ENCODE results near the gene TNNT2.

TNNT2 gene

DNA sequence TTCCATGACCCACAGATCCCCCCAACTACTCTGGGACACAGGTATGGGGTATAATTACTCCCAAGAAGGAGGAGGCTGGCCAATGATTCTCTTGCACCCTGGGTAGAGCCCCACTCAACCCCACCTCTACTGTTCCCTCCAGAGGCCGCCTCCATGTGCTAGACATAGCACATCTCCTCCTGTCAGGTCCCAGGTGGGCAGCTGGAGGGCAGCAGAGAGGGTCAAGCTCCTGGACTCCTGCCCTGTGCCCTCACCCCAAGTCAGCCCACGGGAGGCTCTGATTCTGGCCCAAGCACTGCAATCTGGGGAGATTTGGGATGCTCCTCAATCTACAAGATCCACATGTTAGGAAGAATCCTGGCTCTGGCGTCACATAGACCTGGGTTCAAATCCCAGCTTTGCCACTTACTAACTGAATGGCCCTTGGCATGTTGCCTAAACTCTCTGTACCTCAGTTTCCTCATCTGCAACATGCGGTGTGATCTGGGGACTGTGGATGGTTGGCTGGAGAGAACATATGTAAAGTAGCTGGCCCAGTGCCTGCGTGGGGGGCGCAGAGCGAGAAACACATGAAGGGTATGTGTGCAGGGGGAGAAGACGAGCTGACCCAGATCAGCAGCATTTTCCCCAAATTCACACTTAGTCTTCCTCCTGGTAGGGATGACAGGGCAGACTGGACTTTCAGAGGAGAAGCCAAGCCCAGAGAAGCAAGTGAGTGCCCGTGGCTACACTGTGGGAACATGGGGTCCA is 23.2 kb downstream of the TNNT2 start:
- DNase-seq = no peak

DNA sequence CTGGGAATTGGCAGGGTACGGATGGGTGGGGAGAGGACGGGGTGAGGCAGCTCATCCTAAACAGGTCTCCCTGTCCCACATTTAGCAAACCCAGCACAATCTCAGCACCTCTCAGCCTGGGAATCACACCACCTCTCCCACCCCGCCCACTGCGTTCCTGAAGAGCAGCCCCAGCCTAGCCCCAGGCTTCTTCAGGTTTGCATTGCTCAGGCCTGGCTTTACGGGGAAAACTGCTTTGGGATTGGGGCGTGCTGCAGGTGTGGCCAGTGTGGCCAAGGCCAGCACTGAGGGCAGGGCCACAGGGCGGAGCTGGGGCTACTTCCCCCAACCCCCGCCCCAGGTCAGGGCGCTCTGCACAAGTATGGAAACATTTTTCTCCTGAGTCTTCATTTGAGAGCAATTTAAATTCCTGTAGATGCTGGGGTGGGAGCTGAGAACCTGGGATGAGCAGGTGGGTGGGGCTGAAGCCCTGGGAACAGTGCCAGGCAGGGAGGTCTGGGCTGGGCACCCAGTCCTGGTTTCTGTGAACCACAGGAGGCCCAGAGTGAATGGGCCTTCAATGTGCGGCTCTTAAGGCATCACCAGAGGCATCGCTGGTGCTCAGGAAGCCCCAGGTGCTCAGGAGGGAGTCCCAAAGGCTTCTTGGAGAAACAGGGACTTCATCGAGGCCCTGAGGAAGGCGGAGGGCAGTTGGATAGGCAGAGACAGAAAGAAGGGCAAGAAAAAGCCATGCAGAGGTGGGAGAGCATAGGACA is 24.1 kb downstream of the TNNT2 start:
- no peak for DNase-seq

DNA sequence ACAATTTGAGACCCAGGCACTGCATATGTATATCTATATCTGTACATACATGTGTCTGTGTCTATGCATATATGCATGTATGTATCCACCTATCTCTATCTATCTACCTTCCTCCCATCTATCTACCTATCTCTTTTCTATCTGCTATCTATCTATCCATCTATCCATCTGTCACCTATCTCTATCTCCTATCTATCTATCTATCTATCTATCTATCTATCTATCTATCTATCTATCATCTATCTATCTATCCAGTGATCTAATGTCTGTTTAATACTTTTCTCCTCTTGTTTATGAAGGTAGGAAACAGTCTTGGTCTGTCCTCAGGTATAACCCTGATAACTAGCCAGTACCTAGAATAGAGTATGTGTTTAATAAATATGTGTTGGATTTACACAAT is 25.9 kb downstream of the TNNT2 start:
- DNase-seq = no peak

DNA sequence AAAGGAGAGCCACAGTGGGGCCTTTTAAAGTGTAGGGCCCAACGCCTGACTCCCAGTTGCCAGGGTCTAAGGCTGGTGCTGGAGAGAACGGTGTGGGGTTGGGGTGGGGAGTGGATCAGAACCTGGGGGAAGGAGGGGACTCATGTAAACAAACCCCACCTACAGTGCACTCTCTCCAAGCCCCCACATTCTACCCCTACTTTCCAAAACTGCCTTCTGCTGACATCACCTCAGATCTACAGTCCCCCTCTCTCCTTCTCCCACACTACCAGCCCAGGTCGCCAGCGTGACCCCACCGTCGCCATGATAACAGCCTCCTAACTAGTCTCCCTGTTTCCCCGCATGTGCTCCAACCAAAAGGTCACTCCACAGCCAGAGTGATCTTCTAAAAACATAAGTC is 26.6 kb downstream of the TNNT2 start:
- DNase-seq = no peak

DNA sequence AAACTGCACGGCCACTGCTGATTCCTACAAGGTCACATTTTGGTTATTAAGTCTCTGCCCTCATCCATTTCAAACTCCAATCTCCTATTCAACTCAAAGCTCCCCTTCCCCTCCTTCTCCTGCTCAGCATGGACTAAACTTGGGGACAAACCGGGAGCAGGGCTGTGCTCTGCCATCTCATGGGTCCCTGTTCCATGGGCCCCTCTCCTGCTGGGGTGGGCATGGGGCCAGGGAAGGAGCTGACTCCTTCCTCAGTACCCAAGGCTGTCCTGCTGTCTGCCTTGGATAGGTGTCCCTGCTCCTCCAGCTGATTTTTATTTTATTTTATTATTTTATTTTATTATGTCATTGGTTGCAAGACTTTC is 27.1 kb downstream of the TNNT2 start:
- DNase-seq = no peak

DNA sequence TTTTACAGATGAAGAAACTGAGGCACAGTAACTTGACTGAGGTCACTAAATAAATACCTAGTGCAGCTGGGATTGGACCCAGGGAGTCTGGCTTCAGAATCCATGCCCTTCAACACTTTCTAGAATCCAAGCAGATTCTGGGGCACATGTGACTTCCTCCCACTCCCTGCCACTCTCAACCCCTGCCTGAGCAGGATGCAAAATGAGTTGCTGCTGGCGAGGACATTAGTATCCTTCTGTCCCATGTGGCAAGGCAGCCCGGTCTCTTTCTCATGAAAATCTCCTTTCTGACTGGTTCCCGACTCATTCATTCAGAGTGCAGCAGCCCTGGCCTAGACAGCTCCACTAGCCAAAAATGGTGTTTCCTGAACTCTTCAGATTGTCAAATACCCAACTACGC is 28.4 kb downstream of the TNNT2 start:
- DNase-seq = no peak

DNA sequence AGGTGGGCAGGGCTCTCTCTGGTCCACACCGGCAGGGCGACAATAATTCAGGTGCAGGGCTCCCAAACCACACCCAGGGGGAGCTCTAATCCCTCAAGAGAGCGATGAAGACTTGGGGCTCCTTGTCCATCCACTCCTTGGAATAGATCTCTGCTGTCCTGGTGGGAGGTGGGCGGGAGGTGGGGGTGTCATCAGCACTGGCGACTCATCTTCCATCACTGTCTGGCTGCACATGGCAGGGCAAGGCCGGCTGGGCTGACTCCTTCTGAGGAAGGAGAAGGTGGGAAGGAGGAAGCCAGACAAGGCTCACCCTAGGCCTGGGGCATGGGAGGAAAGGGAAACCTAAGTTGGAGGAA is 29.3 kb downstream of the TNNT2 start:
- no peak for DNase-seq

DNA sequence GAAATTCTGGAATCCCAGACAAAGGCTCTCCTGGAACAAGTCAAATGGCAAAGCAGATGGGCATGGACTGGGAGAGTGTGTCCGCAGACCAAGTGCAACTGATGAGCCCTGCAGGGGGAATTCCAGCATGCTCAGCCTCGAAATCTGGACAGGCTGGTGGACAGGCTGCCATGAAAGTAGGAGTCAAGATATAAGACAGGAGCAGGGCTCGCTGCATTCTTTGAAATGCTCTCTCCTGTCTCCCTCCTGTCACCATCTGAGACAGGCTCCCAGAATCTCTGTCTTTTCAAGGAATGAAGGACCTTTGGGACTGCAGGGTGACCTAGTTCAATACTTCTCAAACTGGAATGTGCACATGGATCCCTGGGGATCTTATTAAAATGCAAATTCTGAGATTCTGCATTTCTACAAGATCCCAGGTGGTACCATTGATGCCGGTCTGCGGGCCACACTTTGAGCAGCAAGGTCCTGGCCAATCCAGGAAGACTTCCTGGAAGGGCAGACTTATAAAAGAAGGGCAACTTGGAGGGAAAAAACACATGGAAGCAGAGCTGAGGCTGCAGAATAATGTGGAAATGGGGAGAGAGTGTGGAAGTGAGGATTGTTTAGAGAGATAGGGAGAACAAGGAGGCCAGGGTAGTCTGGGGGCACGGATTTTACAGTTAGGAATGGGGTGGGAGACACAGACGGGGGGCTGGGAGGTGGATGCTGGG is 29.8 kb downstream of the TNNT2 start:
- no peak for DNase-seq

DNA sequence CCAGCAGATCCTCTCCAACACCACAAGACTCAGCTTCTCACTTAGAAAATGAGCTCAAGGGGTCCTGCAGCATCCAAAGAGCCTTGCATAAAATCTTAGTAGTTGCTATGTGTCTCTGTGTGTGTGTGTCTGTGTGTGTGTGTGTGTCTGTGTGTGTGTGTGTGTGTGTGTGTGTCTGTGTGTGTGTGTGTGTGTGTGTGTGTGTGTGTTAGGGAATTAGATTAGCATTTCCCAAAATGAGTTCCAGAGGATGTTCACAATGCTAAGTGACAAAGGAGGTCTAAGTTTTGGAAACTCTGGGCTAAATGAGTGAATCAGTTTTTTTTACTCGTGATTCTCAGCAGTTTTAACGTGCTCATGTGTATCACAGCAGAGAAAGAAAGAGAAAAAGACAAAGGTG is 30.5 kb downstream of the TNNT2 start:
- DNase-seq = no peak

DNA sequence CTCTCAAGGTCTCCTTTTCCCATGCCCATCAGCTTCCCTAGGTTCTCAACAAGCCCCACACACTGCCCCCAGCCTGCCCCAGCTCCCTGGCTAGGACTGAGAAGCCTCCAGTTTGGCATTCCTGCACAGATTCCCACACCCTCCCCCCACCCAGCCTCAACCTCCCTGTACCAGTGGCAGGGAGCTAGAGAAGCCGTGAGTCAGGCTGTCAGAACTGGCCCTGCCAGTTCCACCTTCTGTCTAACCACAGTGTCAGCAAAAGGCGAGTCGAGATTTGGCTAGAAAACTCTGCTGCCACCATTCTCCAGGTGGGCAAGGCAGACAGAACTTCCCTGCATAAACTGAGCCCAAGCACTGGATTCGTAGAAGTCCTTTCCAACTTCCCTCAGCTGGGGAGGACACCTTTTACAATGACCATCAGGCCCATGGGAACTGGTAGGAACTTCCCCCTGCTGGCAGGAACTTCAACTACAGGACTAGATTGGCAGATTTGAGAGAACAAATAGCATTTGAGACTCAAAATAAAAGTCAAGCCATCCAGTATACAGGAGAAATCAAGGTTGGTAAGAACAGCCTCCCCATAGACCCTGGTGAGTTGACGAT is 31.0 kb downstream of the TNNT2 start:
- DNase-seq = no peak

DNA sequence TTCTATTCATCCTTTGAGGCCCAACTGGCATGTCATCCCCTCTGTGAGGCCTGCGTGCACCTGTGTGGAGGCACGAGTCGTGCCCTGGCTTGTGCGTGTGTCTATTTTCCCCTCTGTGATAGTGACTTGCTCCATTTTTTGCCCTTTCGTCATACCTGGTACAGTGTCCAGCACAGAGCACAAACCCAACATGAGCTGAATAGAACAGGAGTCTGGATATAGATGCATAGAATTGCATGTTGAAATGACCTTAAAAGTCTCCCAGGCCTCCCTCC is 32.5 kb downstream of the TNNT2 start:
- no peak for DNase-seq

DNA sequence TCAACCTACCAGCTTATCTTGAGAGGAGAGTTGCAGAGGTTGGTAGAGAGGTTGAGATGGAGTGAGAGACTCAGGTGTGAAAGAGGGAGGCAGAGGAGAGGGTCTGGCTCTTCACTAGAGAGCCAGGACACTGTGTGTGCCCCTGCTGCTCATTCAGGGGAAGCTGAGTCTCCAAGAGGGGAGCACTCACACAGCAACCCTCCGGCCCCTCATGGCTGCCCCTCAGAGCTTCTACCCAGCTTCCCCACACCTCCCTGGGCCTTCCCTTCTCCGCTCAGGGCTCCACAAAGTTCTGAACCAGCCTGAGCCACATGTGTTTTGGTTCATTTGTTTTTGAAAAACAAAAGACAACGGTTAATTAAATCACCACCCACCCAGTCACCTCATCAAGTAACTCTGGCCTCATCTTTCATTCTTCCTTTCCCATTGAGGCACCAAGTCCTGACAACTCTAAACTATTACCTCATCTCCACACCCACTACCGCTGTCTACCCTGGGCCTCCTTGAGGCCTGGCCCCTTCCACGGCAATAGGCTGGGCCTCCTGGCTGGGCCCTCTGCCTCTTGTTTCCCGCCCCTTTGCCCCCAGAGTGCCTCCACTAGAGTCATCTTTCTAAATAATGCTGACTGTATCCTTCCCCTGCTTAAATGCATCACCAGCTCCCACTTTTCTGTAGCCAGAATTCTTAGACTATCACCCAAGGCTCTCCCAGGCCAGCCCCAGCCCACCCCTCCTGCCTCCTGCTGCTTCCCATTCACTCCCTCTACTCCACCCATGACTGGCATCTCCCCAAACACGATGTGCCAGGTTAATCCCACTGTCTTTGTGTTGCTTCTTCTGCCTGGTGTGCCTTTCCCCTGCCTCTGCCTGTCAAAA is 33.0 kb downstream of the TNNT2 start:
- no peak for DNase-seq

DNA sequence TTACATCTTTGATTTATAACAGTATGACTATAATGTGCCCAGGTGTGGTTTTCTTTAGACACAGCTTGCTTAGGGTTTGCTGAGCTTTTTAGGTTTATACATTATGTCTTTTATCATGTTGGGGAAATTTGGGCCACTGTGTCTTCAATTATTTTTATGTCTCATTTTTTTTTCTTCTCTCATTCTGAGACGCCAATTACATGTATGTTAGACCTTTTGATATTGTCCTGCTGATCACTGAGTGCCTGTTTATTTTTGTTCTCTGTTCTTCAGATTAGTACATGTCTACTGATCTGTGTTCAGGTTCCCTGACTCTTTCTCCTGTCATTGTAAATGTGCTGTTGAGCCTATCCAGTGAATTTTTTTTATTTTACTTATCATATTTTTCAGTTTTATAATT is 36.1 kb downstream of the TNNT2 start:
- DNase-seq = no peak

DNA sequence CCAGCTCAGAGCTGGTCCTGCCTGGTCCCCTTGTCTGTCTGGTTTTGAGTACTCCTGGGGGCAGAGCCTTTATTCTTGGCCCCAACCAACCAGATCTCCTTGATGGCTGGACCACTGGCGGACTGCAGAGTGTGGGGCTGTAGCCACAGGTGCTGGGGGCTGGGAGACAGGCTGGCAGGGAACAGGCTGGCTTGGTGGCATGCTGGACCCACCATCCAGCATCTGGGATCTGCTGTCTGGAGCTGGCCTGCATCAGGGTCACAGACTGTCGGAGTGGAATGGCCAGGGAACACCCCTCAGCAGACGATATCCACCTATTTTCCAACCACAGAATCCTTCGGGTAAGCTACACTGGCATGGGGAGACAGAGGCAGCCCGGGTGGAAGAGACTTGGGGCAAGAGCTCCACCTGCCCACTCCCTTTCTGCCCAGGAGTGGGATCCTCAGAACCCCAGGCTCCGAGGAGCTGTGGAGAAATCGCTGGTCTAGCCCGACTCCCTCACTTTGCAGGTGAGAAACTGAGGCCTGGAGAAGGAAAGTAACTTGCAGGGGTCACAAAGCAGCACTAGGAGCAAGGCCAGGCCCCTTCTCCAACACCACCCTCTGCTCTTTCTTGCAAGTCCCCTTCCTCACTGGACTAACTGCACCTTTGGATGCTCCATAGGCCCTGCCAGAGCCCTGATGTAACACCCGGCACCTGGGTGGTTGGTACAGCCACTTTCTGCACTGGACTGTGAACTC is 40.6 kb downstream of the TNNT2 start:
- no peak for DNase-seq

DNA sequence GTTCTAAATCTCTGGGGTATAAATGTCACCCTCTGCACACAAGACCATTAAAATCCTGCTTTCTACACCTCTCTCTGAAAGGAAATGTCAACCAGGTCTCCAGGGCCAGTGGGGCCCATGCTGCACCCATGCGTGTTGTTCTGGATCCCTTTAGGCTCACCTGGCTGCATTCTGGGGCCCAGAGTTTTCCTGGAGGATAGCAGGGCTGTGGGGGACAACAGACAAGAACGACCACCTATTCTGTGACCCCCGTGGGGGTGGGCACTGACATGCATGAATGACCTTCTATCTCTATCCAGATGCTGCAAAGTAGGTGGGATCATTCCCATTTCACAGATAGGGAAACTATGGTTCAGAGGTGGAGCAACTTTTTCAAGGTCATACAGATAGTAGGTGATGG is 41.6 kb downstream of the TNNT2 start:
- DNase-seq = no peak

DNA sequence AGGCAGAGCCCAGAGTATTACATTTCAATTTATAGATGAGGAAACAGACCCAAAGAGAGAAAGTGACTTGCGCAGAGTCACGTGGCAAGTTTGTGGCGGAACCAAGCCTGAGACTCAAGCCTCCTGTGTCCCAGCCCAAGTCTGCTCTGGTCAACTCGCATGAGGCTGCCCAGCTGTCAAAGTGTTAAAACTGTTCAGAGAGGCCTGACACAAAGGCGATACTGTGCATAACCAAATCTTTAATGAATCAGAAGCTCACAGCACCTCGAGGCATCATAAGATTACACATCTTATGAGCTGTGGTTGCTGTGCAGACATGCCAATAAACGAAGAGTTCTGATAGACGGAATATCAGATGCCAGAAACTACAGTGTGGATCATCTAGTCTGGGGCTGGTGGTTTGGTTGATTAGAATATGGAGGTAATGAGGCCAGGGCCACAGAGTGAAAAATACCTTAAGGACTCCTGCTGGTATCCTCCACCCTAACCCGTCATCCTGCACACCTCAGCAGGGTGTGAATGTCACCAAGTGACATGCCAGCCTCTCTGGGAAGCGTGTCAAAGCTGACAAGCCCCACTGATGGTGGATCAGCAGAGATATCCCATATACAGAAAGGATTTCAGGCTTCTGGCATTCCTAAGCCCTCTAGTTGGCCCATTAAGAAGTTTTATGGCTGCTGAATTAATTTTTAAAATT is 42.2 kb downstream of the TNNT2 start:
- no peak for DNase-seq

DNA sequence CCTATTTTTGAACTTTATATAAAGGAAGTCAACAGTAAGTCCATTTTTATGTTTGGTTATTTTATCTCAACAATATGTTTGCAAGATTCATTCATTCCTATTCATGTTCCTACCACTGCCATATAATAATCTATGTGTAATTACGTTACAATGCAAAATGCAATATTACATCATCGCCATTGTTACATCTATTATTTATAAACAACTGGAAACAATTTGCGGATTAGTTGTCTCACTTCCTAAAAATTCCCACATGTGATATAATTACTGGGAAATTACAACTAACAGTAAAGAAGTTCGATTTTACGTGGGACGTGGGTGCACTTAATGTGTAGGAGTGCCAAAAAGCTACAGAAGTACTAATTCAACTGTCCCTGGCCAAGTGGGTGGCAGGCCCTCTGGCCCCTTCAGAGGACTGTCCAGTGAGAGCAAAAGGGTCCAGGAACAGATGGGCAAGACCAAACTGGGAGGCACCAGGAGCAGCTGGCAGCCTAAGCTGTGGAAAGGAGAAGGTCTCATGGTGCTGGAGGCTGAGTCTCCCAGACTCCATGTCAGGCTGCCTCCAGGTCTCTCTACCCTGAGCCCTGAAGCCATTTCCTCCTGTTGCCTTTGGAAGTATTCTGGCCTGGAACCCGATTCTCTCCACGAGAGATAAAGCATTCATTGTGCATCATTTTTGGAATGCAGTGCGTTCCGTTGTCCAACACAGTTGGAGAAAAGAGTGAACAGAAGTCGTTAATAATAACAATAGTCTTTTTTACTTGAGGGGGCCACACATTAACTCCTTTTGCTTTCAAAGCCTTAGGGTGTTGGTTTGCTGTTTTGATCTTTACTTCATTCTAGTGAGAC is 42.9 kb downstream of the TNNT2 start:
- DNase-seq = no peak

DNA sequence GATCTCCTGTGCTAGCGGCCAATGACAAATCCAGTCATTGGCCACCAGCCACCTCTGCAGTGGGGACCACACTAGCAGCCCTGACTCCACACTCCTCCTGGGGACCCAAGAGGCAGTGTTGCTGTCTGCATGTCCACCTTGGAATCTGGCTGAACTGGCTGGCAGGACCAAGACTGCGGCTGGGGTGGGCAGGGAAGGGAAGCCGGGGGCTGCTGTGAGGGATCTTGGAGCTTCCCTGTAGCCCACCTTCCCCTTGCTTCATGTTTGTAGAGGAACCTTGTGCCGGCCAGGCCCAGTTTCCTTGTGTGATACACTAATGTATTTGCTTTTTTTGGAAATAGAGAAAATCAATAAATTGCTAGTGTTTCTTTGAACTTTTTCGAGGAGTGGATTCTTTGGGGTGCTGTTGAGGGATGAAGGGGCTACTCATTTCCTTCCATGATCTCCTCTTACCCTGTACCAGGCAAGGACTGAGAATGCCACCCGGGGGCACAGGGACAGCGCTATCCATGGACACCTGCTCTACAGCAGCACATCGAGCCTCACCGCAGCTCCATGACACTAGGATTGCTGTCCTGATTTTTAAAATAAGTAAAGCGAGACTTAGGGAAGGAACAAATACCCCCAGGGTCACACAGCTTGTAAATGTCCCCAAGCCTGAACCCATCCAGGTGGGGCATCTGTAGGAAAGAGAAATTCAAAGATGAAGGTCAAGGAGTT is 44.7 kb downstream of the TNNT2 start:
- DNase-seq = no peak

DNA sequence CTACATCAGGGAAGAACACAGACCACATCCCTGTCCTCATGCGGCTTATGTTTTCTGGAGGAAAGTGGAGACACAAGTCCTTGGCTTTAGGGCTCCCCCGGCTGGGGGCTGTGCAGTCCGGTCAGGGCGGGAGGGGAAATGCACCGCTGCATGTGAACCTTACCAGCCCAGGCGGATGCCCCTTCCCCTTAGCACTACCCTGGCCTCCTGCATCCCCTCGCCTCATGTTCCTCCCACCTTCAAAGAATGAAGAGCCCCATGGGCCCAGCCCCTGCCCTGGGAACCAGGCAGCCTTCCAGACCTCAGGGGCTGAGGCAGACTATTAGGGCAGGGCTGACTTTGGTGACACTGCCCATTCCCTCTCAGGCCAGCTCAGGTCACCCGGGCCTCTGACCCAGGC is 45.5 kb downstream of the TNNT2 start:
- DNase-seq = no peak

DNA sequence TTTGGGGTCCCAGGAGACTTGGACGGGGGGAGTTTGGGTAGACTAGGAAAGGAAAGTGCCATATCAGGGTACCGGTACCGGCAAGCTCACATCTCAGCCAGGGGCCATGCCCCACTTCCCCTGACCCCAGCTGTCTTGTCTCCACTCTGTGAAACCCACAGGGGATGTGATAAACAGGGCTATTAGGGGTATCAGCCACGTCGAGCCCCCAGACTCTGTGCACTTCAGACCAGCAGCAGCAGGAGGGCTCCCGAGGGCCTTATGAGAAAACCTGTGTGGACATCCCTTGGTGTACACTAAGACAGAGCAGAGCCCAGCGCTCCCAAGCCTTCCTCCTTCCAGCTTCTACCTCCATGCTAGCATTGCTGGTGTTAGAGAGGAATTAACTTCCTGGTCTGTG is 46.3 kb downstream of the TNNT2 start:
- no peak for DNase-seq

Data from CD4-positive, alpha-beta T cell treated with Interferon alpha-2 for 1 hour (primary cell).